HG03066 (cell line): ENCODE results near the gene THEMIS.
"Not testable (repeated sequence)": the region's sequence is repeated elsewhere in the genome, so short reads cannot be mapped to it uniquely, and the experiment has no call there.

ENCODE experiments used
- ATAC-seq: cut with Tn5 transposase; IDR thresholded peaks from one replicate; pipeline ENCODE4 v1.9.1; 2021; ENCODE audit warnings: low read depth; ENCODE audit not compliant: unreplicated experiment

The THEMIS gene, protein sequence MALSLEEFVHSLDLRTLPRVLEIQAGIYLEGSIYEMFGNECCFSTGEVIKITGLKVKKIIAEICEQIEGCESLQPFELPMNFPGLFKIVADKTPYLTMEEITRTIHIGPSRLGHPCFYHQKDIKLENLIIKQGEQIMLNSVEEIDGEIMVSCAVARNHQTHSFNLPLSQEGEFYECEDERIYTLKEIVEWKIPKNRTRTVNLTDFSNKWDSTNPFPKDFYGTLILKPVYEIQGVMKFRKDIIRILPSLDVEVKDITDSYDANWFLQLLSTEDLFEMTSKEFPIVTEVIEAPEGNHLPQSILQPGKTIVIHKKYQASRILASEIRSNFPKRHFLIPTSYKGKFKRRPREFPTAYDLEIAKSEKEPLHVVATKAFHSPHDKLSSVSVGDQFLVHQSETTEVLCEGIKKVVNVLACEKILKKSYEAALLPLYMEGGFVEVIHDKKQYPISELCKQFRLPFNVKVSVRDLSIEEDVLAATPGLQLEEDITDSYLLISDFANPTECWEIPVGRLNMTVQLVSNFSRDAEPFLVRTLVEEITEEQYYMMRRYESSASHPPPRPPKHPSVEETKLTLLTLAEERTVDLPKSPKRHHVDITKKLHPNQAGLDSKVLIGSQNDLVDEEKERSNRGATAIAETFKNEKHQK

DNA sequence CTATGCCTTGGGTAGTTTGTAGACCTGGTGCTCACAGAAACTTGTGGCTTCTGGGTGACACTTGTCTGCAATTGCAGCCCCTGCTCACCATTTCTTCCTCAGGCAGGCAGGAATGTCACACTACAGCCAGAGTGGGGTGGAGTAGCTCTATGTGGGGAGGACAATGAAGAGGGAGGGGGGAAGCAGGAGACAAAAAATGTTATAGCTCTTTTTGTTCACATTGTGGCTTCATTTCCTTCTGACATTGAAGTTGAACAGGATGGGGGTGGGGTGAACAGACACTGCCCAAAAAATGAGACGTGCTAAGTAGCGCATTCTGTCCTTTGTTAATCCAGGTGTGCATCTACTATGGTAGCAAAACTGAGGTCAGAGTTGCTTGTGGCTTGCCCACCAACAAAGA lies at the start of gene THEMIS:
Gene THEMIS (minus strand): TSS at position 124 of the 400 bp plus-strand sequence. CDS start 126 bp downstream, outside the sequence.
- ATAC-seq = no peak

DNA sequence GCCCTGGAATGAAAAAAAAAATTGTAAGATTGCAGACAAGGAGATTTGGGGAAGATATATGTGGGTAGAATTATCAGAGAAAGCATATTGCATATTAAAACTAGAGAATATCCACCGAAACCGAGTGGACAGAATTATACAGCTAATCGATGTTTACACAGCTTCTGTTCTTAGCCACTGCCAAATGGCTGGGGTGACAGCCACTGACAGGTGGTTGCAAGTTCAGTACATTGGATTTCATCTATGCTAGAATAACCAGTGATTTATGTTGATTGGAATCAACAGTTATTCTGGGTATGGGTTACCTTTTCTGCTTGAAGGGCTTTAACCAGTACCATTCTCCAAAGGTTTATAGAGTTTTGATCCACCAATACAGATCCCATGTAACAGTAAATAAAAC lies 48.4 kb upstream of the THEMIS start:
- ATAC-seq = no peak

DNA sequence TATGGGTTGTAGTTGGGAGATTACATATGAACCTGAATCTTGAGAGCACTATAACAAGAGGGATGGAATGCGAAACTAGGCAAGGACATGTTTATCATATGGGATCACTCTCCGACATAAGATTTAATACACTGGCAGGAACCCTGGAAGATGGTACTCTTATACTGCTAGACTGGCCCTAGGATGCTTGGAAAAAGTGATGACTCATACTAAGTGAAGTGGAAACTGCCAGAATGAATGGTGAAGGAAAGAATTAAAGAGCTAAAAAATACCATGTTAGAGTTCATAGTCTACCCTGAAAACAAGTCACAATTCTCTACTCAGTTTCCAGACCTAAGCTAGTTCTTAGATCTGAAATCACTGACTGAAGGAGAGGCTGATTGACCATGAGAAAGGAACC lies 45.5 kb upstream of the THEMIS start:
- ATAC-seq = no peak

DNA sequence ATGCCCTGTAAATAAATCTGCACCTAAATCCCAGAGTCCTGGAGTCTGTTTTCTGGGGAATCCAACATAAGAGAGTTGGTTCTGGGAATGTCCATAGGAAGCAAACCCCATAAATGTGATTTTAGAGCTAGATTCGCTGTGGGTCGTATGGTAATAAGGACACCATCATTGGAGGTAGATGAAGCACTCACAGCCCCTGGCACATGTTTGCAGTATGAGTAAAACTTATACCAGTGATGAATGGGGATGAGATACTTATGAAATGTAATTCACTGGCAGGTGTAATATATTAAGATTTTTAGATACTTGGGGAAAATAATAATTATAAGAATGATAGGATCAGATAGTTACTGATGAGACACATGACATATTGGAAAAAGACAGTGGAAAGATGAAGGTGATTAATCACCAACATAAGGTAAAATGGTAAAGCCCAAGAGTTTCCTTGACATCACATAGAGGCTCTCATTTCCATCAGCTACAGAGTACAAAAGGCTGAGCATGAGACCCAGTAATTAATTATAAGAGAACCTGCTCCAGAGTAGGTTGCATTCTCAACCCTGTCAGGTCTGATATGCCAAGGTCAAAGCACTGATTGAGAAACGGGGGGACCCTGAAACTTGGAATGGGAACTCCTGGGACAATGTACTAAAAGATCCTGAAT lies 44.7 kb upstream of the THEMIS start:
- no peak for ATAC-seq

DNA sequence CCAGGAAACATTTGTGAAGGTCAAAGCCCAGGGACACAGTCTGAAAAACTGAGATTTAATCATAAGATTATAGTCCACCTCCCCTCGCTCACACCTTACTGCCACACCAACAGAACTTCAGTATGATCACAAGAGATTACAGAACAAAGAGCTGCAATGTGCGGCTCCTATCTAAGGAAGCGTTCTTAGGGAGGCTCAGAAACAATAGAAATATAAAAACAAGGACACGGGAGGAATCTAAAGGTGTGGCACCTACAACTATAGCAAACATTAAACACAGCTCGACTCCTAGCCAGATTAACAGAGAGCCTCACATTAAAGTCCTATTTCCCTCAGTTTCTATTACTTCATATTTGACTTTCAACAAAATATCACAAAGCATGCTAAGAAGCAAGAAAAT lies 40.4 kb upstream of the THEMIS start:
- ATAC-seq = no peak

DNA sequence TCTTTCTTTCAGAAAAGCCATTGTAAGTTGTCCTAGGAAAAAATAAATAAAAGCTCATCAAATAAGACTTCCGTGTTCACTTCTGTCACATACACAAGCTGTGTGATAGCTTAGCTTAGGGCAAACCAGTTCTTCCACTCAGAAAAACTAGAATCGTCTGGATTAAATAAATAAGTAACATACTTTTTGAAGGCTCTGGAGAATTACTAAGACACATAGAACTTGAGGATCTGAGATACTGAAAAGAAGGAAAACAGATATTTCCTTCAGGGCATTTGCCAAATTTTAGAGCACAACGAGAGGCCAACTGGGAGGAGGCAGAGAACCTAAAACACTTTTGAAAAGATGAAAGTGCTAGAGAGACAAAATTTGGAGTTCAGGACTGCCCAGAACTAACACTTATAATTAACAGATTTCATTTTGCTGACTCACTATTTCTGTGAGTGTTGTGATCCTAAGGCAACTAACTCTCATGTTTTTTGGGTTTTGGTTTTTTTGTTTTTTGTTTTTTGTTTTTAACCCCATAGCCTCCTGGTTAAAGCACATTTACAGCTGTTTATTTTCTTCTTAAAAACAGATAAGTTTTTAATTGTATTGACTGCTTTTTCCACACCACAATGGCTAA lies 38.7 kb upstream of the THEMIS start:
- no peak for ATAC-seq

DNA sequence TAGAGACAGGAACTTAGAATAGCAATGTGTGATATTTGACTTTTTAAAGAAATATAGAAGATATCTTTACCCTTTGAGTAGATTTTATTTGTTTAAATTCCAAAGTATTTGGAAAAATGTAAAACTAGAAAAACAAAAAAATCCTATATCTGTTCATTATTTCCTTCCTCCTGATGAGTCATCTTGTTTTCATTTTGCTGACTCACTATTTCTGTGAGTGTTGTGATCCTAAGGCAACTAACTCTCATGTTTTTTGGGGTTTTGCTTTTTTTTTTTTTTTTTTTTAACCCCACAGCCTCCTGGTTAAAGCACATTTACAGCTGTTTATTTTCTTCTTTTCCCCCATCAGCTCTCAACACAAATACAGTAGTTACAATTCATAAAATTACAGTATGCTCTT lies 37.8 kb upstream of the THEMIS start:
- ATAC-seq = no peak

DNA sequence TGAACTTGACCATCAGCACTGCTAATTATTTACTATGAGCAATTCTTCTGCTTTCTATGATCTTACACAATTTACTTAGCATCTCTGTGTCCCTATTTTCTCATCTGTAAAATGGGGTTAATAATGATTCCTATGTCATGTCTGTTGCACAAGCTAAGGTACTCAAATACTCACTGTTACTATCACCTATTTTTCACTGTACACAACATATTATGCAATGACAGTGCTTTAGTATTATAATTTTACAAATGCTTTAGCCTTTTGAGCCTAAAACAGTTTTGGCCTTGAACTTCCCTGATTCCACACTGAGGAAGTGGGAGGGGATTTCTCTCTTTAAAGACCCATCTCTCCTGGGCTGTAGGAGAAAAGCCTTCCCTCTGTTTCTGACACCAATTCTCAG lies 36.9 kb upstream of the THEMIS start:
- no peak for ATAC-seq

DNA sequence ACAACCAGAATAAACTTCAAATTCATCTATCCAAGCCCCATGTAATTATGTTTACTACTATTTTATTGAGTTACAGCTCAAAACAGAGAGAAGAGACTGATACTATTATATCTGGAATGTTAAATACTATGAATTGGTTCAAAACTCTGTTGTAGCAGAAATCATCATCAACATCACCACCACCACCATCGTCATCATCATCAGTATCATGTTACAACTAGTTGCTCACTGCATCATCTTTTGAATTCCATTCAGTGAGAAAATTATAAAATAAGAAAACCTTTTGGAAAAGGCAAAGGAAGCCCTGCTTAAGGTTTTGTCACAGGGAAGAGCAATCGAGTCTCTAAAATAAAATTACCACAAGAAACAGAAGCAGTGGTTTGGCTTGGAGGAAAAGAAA lies 36.2 kb upstream of the THEMIS start:
- ATAC-seq = no peak

DNA sequence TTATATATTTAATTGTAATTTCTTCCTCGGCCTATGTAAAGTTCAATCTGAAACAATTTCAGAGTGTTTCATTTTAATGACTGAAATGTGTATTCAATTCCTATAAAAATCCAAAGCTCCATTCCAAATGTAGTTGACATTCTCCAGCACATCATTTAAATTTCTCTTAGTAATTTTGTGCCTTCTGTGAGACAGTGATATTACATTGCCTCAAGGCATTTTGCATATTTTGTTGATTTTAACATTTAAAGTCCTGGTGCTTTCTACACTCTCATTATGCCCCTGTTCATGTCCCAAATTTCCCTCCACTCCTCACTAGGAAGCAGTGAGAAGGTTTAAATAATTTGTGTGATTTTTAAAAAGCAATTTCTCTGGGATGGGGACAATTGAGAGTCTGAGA lies 34.1 kb upstream of the THEMIS start:
- no peak for ATAC-seq

DNA sequence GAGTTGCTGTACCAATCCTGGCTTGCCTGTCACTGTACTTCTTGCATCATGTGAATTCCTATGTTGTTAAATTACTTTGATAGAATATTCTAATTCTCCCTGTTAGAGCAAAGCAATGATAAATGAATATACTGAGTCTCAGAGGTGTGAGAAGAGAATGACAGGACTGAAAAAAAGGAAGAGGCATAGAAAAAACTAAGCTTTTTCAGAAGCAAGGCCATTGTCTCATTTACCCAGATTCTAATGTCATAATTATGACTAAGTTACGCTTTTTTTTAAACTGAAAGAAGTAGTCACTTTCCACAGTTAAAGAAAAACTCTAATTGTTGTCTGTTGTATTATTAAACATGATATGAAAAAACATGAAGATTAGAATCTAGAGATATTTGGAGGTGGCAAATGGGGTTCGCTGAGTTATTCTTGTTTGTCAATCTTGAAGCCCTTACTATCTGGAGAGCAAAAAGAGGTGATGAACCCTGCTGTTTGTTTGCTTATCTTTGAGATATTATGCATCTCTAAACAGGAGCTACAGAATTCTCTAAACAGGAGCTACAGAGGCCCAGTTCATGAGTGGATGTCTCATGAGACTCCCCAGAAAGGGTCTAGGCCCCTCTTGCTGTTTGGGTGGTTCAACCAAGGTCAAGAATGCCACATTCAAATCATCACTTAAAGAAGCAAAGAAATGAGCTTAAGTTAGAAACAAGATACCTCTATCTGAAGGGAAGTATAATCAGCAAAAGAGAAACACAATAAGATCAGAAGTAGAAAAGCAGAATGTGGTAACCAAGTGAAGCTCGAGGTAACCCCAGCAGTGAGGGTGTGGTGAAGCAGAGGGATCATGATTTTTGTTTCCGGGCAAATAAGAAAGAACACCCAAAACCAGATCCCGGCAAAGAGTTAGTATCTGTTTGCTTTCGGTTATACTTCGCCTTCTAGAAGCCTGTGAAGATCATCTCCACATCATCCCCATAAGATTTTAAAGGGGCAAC lies 33.3 kb upstream of the THEMIS start:
- ATAC-seq = no peak

DNA sequence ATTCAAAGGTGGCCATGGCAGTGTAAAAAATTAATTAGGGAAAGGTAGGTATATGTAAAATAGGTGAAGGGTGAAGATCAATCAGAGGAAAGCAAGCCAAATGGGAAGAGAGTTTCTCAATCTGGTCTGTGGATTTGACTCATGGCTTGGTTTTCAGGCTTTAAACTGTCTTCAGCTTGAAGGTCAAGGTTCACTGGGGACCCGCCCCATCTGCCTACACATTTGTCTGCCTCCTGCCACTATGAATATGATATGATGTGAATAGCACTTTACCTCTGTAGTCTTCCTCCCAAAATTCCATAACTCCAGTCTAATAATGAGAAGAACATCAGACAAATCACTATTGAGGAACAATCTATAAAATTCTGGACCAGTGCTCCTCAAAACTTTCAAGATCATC lies 32.3 kb upstream of the THEMIS start:
- ATAC-seq = no peak

DNA sequence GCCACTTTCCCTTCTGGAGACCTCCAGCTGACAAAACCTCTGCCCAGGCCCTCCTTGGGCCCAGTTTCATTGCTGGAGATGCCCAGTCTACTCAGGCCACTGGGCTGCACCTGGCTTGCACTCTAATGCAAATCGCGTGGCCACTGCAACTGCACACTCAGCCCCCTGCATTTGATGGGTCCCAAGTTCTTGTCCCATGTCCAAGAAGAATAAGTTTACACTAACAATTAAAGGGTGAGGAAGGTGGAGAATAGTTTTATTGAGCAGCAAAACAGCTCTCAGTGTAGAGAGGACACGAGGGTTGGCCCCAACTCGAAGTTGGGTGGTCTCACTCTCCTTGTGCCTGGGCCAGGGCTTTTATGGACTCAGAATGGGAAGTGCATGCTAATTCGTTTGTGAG lies 31.9 kb upstream of the THEMIS start:
- ATAC-seq = no peak

DNA sequence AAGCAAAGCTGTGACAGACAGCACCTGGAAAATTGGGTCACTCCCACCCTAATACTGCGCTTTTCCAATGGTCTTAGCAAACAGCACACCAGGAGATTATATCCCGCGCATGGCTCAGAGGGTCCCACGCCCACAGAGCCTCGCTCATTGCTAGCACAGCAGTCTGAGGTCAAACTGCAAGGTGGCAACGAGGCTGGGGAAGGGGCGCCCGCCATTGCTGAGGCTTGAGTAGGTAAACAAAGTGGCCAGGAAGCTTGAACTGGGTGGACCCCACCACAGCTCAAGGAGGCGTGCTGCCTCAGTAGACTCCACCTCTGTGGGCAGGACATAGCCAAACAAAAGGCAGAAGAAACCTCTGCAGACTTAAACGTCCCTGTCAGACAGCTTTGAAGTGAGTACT lies 25.6 kb upstream of the THEMIS start:
- not testable (repeated sequence) for ATAC-seq

DNA sequence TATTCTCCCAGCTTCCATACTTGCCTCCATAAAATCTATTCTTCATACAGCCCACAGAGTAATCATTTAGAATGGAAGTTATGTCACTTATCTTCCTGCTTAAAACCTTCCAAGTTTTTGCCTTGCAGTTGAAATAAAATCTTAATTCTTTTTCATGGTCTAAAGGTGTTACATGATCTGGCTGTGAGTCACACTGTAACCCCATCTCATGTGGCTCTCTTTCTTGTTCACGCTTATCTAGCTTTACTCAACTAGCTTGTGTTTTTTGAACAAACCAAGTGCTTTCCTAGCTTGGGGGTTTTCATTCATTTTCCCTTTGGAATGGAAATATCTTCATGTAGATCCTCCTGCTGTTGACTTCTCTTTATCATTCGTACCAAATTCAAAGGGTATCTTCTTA lies 23.6 kb upstream of the THEMIS start:
- ATAC-seq = no peak

DNA sequence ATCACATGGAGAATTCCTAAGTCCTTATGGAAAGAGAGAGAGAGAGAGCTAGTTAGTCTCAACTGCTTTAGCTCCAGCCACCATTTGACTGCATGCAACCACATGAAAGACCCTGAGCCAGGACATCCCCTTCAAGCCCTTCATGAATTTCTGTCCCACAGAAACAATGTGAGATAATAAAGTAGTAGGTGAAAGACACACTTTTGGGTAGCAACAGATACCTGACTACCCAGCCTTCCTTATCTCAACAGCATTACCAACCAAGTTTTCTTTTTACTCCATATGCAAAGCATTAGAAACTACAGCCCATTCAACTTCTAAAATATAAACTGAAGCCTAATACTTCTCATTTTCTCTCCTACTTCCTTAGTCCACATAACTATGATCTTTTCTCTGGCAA lies 23.2 kb upstream of the THEMIS start:
- no peak for ATAC-seq

DNA sequence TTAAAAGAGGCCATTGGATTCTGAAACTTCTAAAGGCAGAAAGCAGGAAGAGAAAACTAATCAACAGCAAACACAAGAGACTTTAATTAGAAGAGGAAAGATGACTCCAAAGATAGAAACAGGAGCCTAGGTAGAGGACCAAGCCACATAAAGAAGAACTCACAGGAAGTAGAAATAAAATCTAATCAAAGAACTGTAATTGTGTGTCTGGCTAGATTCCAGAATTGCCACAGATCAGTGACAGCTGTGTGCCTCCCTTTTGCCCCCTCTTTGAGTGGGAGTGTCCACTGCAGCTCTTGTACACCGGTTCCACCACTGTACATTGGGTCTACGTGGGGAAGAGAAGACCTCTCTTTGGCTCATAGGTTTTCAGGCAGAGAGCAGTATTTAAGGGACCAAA lies 22.3 kb upstream of the THEMIS start:
- no peak for ATAC-seq

DNA sequence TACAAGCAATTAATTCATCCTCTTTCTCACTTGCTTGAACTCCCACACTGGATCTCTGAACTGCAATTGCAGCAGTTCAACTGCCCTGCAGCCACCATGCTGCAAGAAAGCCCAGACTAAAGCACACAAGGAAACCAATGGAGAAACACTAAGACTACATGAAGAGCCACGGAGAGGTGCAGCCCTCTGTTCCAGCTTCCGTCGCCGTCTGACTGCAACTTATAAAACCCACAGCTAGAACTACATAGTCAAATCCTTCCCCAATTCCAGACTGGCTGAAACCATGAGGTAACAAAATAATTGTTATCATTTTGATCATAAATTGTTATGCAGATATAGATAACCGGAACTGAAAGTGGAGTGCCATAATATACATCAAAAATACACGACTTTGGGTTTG lies 21.1 kb upstream of the THEMIS start:
- ATAC-seq = no peak

DNA sequence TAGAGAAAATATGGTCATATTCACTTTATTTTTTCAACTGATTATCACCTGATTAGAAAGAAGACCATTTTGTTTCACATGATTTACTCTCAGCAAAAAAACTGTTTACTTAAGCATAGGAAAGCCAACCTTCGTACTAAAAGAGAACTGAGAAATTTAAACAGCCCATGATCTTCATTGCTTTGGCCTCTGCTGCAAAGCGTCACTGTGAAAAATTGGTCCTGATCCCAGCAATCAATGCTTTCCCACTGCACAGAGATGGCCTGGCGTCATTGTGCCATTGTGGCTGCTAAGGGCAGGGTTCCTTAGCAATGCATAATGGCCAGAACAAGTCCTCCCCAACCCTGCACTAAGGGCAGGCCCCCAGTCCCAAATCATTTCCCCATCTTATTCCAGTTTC lies 19.9 kb upstream of the THEMIS start:
- no peak for ATAC-seq
